ENCODE data around the gene KIF26A.
A peak's percentile ranks its signal among the peaks of the same experiment; 100 is the strongest.

KIF26A gene

DNA sequence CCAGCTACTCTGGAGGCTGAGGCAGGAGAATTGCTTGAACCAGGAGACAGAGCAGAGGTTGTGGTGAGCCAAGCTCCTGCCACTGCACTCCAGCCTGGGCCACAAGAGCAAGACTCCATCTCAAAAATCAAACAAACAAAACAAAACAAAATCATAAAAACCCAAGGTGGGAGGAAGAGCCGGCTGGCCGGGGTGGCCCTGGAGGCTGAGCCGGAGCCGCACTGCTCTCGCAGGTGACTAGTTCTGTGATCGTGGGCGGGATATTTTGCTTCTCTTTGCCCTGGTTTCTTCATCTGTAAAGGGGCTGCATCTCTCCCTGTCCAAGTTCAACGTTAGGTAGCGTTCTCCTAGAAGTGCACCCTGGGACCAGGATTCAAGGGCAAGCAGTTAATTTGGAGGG lies 73.4 kb downstream of the KIF26A start:
- DNase-seq, result no peak

- DNase-seq, result no peak
These were observed 74.1 kb downstream of the KIF26A start for GRCh38 chr14:104212206-104213095.

DNA sequence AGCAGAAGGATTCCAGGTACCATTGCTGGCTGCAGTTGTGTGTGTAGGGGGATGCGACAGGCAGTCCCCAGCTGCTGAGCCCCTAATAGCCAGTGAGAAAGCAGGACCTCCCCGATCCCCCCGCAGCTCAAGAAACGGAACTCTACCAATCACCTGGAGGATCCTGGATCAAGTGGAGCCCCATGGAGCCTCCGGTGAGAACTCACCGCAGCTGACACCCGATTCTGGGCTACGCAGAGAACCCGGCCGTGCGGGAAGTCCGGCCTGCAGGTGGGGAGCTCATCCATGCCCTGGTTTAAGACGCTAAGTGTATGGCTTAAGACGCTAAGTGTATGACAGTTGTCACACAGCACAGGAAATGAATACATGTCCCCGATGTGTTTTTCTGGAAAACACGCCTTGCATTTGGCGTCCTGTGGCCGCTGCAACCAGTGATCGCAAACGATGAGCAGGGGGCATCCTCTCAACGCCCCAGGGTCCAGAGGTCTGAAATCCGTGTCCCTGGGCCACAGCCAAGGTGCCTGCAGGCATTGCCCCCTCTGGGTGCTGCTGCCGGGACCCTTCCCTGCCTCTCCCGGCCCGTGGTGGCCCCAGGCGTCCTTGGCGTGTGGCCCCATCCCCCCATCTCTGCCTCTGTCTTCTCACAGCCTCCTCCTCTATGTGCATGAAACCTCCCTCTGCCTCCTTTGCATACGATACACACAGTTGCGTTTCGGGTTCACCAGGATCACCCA lies 75.1 kb downstream of the KIF26A start:
- no peak for DNase-seq

DNA sequence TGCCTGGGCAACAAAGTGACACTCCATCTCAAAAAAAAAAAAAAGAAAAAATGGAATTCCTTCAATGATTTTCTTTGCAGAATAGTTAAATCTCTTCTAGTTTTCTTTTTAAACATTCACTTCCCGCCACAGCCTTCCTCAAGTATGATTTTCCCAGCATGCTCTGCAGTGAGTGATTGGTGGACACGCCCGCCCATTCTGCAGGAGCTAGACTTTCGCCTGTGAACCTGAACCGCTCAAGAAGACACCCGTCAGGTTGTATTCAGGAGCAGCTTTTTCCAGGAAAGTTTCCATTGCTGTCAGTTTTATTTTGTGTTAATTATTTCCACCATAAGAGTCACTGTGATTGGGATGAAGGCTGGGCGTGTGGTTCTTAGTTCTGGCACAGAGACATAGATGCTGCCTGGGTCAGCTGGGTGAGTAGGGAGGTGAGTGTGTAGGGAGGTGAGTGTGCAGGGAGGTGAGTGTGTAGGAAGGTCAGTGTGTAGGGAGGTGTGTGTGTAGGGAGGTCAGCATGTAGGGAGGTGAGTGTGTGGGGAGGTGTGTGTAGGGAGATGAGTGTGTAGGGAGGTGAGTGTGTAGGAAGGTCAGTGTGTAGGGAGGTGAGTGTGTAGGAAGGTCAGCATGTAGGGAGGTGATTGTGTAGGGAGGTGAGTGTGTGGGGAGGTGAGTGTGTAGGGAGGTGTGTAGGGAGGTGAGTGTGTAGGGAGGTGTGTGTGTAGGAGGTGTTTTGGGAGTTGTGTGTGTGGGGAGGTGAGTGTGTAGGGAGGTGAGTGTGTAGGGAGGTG lies 76.2 kb downstream of the KIF26A start:
- DNase-seq, result no peak

DNA sequence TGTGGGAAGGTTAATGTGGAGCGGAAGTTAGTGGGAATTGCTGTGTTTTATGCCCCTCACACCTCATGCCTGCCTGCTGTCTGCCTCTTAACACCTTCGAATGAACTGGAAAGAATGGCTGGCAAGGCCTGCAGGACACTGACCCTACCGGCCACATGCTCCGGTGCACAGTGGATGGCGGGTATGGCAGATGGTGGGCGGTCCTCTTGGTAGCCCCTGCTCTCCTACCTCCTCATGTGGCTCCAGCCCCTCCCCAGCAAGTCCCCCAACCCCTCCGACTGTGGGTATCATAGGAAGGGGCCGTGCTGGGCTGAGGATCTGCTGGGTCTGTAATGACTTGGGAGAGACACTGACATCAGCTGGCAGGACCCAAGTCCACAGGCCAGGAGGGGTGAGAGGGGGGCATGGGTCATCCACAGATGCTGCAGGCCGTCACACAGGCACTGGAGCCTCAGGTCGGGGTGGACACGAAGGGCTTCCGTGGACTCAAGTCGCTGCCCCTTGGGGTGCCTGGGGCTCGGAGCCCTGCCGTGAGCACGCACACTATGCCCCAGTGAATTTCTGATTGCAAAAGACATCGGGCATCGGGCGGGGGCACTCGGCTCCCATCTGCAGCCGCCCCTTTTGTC lies 77.4 kb downstream of the KIF26A start:
- DNase-seq, result no peak

- no peak for DNase-seq
These were observed 78.1 kb downstream of the KIF26A start for GRCh38 chr14:104216457-104216856.

- DNase-seq, result no peak
These were observed 79.3 kb downstream of the KIF26A start for GRCh38 chr14:104217486-104218360.

DNA sequence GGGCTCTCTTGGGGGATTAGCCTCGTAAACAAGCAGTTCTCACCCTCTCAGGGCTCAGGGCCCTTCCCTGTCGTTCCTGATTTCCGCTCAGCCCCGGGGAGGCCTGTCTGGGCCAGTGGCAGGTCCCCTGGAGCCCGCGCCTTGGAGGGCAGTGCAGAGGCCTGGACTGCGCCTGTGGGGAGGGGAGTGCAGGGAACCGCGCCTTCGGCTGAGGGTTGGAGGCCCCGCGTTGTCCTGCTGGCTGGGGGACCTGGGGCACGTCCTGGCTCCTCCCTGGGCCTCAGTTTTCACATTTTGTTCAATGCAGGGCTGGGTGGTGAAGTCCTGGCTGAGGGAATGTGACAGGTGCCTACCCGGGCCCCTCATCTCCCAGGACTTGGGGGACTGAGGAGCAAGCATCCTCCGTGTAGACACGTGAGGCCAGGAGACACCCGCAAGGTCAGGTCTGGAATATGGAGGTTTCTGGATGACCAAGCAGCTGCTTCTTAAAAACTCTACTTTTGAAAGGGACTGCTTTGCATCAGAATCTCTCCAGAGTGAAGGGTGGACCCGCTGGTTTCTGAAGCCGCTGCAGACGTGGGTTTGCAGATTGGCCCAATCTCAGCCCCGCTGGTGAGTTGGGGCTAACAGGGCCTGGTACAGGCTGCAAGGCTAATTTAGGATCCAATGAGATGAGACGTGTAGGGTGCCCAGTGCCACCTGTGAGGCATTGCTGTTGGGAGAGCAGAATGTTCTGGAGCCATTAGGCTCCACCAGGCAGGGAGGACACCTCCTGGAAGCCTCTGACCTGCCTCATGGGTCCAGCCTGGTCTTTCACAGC lies 80.2 kb downstream of the KIF26A start:
- DNase-seq, result no peak

GRCh38 chr14:104219731-104220214 lies 81.4 kb downstream of the KIF26A start:
- DNase-seq, result no peak

- no peak for DNase-seq
These were observed 82.1 kb downstream of the KIF26A start for GRCh38 chr14:104220215-104221070.

DNA sequence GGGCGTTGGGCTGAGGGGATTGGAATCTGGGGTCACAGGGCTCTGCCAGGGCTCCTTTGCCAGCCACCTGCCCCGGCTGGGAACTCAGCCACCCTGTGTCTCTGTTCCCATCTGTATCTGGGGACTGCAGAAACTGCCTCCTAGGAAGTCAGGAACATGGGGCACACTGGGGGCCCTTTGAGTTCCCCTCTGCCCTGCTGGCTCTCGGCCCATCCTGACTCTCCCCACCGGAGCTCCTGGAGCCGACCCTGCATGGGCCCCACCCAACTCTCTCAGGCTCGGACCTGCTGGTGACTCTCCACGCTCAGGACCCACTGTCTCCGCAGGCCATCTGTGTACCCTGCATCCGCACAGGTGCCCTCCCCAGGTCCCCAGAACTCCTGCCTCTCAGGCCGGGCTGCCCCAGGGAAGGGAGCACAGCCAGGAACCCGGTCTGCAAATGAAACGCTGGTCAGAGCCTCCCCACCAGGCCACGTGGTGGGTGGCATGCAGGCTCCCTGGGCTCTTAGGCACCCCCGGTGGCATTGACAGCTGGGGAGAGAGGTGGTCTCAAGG lies 82.8 kb downstream of the KIF26A start:
- no peak for DNase-seq

GRCh38 chr14:104221636-104222369 lies 83.4 kb downstream of the KIF26A start:
- DNase-seq, result no peak

DNA sequence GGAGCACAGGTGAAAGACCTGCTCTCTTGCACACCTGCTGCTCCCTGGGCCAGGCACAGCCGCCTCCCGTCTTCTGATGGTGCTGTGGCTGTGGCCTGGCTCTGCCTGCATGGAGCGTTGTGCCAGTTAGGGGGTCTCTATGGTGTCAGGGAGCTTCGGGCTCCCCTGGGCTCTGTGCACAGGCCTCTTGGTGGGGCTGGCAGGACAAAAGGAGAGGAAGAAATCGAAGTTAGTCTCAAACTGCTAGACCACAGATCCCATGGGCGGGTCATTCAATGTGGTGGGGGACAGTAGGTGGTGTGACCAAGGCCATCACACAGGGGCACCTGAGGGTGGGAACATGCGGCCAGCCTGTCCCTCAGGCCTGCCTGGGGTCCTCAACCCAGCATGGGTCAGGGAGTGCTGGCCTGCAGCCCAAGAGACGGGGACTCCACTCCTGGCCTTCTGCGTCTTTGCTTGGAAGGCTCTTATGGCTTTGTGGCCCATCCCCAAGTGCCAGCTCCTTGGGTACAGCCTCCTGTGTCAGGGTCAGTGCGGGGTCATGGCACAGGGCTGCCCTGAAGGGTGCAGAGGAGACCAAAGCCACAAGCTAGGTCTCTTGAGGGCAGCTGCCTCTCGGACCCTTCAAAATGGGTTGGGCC lies 84.1 kb downstream of the KIF26A start:
- no peak for DNase-seq

- no peak for DNase-seq
These were observed 85.0 kb downstream of the KIF26A start for GRCh38 chr14:104223101-104224041.

DNA sequence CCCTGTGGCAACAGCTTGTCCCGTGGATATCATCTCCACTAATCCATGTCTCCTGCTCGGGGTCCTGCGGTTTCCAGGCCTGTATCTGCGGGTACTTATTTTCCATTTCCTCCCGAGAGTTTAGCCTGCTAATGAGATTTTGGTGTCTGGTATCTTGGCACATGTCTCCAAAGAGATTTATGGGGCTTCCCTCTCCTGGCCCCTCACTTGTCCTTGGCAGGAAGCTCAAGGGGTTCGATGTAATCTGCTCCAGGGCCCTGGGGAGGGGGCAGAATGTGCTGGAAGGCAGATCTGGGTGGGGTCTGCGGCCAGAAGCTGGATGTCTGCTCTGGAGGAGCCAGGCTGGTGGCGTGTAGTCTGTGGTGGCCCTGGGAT lies 85.7 kb downstream of the KIF26A start:
- DNase-seq, result no peak

DNA sequence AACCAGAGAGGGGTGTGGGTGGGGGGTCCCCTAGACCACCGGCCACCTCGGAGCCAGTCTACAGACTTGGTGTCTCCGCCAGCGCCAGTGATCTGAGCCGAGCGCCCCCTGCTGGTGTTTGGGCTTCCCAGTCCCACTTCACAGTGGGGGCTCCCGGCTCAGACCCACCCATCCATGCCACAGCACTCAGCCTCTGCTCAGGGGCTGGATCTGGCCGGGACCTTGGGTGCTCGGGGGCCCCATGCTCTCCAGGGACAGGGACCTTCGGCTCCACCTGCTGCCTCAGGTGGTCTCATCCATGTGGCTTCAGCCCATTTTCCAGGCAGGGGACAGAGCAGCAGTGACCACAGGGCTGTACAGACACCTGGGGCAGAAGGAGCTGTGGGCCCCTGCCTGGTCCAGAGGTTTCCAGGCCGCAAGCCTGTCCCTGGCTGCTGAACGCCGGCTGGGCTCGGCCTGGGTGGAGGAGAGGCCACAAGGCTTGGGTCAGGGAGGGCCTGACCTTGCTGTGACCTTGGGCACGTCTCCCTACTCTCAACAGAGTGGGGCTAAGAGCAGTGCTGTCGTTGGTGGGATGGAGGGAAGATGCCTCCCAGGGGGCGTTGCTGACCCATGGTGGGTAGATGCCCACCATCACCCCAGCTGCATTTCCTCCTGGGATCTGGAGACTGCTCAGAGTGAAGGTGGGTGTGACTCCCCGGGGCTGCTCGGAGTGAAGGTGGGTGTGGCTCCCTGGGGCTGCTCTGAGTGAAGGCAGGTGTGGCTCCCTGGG lies 86.3 kb downstream of the KIF26A start:
- peak; percentile 10 for DNase-seq

Data from CD4-positive, alpha-beta T cell treated with Interleukin-17A for 1 hour (primary cell).